ENCODE results near the gene BEND3. TPM values are rescaled to one million over a fixed set of nuclear protein-coding genes. Genes with fewer than 3 reads are reported as not detected.

Gene BEND3
- total RNA-seq, 4 donors from 2014 or later, result 1.3 to 8.5 (median 1.7) TPM

DNA sequence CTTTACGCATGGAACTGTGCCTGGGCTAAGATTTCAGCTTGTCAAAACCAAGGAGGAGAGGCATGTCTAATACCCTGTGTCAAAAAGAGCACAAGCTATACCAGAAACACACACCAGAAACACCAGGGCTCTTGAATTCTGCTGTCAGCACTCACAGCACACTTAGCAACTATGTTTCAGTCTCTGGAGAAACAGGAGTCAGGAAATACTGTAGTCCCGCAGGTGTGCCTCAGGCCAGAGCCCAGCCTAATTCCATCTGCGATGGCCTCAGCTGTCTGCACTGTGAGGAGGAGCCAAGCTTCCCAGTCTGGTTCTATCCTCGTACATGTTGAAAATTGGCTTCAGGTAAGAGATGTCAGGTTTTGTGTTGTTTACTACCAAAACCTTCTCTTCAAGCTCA, 55.7 kb downstream of the BEND3 start:
- no peak for ATAC-seq (ENCODE audit: low FRiP score)
- DNase-seq (ENCODE audit: low spot score), result no peak
- TF ChIP-seq, protein P1, sequence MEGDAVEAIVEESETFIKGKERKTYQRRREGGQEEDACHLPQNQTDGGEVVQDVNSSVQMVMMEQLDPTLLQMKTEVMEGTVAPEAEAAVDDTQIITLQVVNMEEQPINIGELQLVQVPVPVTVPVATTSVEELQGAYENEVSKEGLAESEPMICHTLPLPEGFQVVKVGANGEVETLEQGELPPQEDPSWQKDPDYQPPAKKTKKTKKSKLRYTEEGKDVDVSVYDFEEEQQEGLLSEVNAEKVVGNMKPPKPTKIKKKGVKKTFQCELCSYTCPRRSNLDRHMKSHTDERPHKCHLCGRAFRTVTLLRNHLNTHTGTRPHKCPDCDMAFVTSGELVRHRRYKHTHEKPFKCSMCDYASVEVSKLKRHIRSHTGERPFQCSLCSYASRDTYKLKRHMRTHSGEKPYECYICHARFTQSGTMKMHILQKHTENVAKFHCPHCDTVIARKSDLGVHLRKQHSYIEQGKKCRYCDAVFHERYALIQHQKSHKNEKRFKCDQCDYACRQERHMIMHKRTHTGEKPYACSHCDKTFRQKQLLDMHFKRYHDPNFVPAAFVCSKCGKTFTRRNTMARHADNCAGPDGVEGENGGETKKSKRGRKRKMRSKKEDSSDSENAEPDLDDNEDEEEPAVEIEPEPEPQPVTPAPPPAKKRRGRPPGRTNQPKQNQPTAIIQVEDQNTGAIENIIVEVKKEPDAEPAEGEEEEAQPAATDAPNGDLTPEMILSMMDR (IDR thresholded peaks at IDR 0.05), result no peak

DNA sequence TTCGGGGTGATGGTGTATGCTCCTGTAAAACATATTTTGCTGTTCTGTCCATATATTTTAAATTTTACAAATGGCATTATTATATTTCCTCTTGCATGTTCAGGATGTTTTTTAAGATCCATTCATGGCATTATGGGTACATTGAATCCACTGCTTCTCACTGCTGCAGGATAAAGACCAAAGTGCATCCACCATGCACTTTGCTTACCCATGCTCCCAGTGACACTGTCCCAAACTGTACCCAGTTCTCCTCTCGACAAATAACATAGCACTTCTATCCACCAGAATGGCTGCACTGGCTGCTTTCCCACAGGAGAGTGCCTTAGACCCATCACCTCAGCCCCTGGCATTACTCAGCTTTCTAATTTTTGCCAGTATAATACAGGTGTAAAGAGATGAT, 57.6 kb downstream of the BEND3 start:
- TF ChIP-seq, protein P1 (IDR thresholded peaks at IDR 0.05), result no peak
- ATAC-seq (ENCODE audit: low FRiP score), result no peak
- DNase-seq (ENCODE audit: low spot score), result no peak

DNA sequence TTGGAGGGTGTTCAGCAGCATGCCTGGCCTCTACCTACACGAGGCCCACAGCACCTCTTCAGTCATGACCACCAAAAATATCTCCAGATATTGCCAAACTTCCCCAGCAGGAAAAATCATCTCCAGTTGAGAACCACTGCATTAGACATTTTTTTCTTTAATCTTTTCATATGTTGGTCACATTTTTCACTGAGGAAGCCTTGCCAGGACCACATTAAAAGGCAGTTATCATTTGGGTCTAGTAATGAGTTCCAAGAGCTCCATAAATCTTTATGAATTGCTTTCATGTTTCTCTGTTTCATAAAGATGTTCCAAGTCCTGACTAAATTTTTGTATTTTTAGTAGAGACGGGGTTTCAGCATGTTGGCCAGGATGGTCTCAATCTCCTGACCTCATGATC, 58.5 kb downstream of the BEND3 start:
- DNase-seq (ENCODE audit: low spot score) (no peak), ATAC-seq (ENCODE audit: low FRiP score) (no peak)
- TF ChIP-seq, protein P1 (IDR thresholded peaks at IDR 0.05), result no peak

DNA sequence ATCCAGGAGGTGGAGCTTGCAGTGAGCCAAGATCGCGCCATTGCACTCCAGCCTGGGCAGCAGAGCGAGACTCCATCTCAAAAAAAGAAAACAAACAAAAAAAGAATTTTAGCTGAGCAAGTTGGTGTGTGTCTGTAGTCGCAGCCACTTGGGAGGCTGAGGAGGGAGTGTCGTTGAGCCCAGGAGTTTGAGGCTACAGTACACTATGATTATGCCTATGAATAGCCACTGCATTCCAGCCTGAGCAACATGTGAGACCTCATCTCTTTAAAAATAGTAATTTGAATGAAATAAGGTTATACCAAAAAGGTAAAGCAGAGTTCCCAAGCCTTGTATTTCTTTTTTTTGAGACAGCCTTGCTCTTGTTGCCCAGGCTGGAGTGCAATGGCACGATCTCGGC, 67.5 kb downstream of the BEND3 start:
- no peak for DNase-seq (ENCODE audit: low spot score)
- ATAC-seq (ENCODE audit: low FRiP score), result no peak
- TF ChIP-seq, protein P1 (IDR thresholded peaks at IDR 0.05), result no peak

DNA sequence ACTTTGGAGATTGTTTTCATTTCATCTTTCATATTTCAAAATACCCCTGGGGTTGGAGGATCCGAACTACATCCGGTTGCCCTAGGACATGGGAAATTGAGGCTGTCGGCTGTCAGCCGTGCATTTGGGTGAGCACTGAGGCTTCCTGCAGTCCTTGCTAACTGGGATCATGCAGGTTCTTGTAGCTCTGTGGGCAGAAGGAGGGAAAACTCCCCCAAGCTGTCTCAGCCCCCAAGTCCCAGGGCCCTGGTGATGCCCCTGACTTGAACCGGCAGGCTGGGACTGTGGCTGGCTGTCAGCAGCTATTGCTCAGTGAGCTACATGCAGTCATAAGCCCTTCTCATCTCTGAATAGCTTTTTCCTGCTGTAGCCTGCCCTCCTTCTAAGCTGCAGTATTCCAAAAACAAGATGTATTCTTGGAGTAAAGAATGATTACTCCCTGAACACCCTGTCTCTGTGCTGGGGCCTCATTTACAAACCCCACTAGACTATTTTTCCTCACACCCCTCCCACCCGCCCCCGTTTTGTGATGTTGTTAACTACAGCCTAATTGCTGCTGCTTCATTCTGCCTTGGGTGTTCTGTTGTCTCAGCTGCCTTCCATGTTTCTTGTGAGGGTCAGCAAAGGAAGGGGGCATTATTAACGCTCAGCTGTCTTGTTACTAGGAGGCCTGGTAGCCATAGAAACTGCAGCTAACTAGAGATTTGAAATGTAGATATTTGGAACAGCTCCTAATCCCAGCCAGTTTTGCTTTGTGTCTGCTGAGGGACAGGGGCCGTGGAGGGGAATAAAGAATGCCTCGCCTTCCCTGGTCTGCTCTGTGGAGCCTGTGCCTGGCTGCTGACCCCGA, 69.3 kb downstream of the BEND3 start:
- TF ChIP-seq, protein P1 (IDR thresholded peaks at IDR 0.05), result no peak
- DNase-seq (ENCODE audit: low spot score) (no peak), ATAC-seq (ENCODE audit: low FRiP score) (no peak)

DNA sequence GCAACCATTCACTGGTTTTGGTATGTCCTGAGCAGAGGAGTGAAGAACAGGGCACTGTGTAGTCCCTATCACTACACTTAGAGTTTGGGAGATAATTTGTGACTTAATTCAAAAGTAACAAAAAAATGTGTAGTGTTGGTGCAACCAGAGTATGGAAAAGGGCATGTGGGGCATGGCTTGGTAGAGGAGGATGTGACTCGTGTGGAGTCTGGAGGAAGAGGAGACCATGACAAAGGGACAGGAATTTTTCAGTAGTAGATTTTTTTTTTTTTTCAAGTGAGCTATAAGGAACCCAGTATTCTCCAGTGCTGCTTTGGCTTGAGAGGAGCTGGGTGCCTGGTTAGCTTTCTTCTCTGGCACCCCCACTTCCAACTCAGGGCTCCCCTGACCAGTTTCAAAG, 82.2 kb downstream of the BEND3 start:
- no peak for ATAC-seq (ENCODE audit: low FRiP score)
- DNase-seq (ENCODE audit: low spot score), result no peak
- TF ChIP-seq, protein P1 (IDR thresholded peaks at IDR 0.05), result no peak

DNA sequence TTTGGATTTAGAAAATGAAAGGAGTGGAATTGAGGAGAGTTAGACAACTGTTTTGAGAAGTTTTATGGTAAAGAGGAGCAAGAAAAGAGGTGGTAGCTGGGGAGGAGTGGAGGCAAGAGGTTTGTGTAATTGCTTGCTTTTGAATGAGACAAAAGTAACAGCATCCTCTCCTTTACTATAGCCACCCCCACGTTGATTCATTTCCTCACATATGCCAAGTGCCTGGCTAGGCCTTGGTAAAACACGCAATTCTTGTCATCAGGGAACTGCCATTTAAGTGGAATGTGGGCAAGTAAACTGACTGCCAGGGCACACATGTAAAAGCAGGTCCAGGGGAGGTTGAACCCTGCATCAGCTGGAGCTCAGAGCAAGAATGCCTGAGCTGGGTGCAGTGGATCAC, 83.3 kb downstream of the BEND3 start:
- TF ChIP-seq, protein P1 (IDR thresholded peaks at IDR 0.05), result no peak
- no peak for ATAC-seq (ENCODE audit: low FRiP score)
- no peak for DNase-seq (ENCODE audit: low spot score)

Measured in omental fat pad (tissue), 4 donors.